Measurements from ENCODE around the gene TENT5D. TPM values are rescaled to one million over a fixed set of nuclear protein-coding genes. Genes with fewer than 3 reads are reported as not detected.

The TENT5D gene
- total RNA-seq, 2 experiments from 2014 or later: not detected

GRCh38 chrX:80486299-80486698 is 66.1 kb downstream of the TENT5D start:
- Mint-ChIP-seq H3K9me3 (ENCODE audit: insufficient read depth) (no peaks in the 10 kb centered on the region), H3K27ac (no peak overlapping the region), H3K4me3 (no peak overlapping the region), H3K4me1 (ENCODE audit: low read depth) (no peaks in the 10 kb centered on the region), H3K27me3 (ENCODE audit: low read depth) (no peaks in the 10 kb centered on the region), H3K36me3 (ENCODE audit: low read depth) (no peaks in the 10 kb centered on the region)
- POLR2A ChIA-PET: no interaction called here
- ATAC-seq (no peak), DNase-seq (no peak)
- CTCF ChIA-PET: no interaction called here

DNA sequence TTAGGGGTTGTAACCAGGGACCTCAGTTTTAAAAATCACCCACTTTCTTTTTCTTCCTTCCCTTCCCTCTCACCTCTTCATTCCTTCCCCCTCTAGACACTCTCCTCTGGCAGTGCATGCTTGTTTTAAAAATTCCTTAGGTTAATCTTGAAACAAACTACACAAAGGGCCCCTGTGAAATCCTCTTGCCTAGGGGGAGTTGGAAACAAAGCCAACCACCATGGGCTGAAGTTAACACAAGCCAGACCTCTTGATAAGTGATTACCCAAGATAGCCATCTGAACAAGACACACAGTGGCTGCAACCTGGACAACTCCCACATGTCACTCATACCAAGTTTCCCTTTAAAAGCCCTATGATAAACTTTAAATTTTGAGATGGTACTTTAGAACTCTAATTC is 68.9 kb downstream of the TENT5D start:
- no peak overlapping the region for H3K4me3 Mint-ChIP-seq
- no peak for DNase-seq
- H3K36me3 Mint-ChIP-seq (ENCODE audit: low read depth): no peaks in the 10 kb centered on the region

More for the DNA sequence above, 68.9 kb downstream of the TENT5D start:
- H3K27ac Mint-ChIP-seq: no peak overlapping the region
- ATAC-seq: no peak
- CTCF ChIA-PET: no interaction called here
- POLR2A ChIA-PET: no interaction called here
- no peaks in the 10 kb centered on the region for H3K4me1 Mint-ChIP-seq (ENCODE audit: low read depth)
- H3K27me3 Mint-ChIP-seq (ENCODE audit: low read depth): no peaks in the 10 kb centered on the region
- H3K9me3 Mint-ChIP-seq (ENCODE audit: insufficient read depth): no peaks in the 10 kb centered on the region

Data from activated CD8-positive, alpha-beta T cell treated with anti-CD3 and anti-CD28 coated beads, Interleukin-2, amount 10 ng/mL, durations not matched to agents 7 days and 5 days (primary cell).